PC-3 (cell line): ENCODE data around the gene OVOL2.

Experiments
- CTCF ChIP-seq: fragments of 300-600 bp; sonication (generic); conservative IDR thresholded peaks from 2 replicates; pipeline ENCODE4 v1.5.1; 2017; ENCODE audit warnings: antibody characterized with exemption, low read depth, mild to moderate bottlenecking, low read length
- EZH2 ChIP-seq: fragments of 300-600 bp; sonication (generic); IDR thresholded peaks from one replicate; pipeline ENCODE4 v1.6.1; 2017; ENCODE audit warnings: antibody characterized with exemption, mild to moderate bottlenecking, low read length; ENCODE audit not compliant: unreplicated experiment
- EZH2phosphoT487 ChIP-seq: fragments of 300-600 bp; sonication (generic); IDR thresholded peaks from 2 replicates; pipeline ENCODE4 v1.6.1; 2018; ENCODE audit warnings: mild to moderate bottlenecking, antibody characterized with exemption, low read length, borderline replicate concordance

- no peak for TF ChIP-seq CTCF
- TF ChIP-seq EZH2phosphoT487, result no peak
- TF ChIP-seq EZH2, result no peak
These were observed 9.5 kb downstream of the OVOL2 start for GRCh38 chr20:18048176-18048575.
